ENCODE measurements around the gene PSD4. TPM values are rescaled to one million over a fixed set of nuclear protein-coding genes. Genes with fewer than 3 reads are reported as not detected.

The PSD4 gene
- total RNA-seq, 4 donors from 2014 or later = 48.2 to 193 (median 87.4) TPM

DNA sequence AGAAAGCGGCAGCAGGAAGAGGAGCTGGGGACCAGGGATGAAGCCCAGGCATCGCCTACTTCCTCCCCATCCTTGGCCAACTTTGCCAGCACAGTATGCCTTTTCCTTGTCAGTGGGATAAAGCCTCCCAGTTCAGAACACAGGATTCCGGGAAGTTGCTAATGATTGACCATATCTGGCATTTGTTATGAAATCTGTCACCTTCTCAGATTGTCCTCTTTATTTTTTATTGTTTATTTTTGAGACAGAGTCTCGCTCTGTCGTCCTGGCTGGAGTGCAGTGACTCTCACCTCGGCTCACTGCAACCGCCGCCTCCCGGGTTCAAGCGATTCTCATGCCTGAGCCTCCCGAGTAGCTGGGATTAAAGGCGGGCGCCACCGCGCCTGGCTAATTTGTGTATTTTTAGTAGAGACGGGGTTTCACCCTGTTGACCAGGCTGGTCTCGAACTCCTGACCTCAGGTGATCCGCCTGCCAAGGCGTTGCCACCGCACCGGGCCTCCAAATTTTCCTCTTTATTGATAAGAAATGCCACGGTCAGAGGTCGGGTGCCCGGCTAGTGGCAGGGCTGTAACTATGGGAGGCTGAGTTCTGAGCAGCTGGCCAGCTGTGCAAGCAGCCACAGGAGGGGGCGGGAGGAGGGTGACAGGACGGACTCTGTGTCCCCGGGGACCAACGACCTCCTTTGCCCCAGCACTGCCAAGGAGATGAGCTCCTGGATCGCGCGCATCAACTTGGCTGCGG is 24.4 kb downstream of the PSD4 start:
- no peak for DNase-seq
- Histone ChIP-seq H3K4me1 (peaks cover 0 to 13% (median 9%) of the 10 kb centered on the region in 4 donors), H3K9me3 (no peaks in the 10 kb centered on the region), H3K4me3 (peak overlapping the region in 3 of 4 donors; percentile 50 to 83 (median 54)), H3K27me3 (no peaks in the 10 kb centered on the region), H3K27ac (peak overlapping the region; percentile 81 to 94 (median 89)), H3K36me3 (peaks cover 0 to 1% (median 0%) of the 10 kb centered on the region in 4 donors)
- WGBS, 2 donors (ENCODE audit: low coverage in 1 of 2) = 70 to 88% methylated on average over 3 to 22 of the region's 32 CpGs
- intact Hi-C loops (cut with DNase I; ENCODE audit: low total_unique reads) (no loop called here), in situ Hi-C loops (cut with MboI; ENCODE audit: low pct_ligation_motif_present in 1 of 4, low pct_unique_long_range_greater_than_20kb in 1 of 4, low sequenced_read_pairs in 3 of 4) (loop anchor here in 3 of 4 donors (10.0 kb wide), 2 partner anchors 53 to 63 kb away; no protein-coding TSS in a partner anchor)
- TF ChIP-seq EP300 (IDR thresholded peaks at IDR 0.05; ENCODE audit: low read depth) (no peak), POLR2A (IDR thresholded peaks at IDR 0.05) (no peak)
- TF ChIP-seq, protein P1, sequence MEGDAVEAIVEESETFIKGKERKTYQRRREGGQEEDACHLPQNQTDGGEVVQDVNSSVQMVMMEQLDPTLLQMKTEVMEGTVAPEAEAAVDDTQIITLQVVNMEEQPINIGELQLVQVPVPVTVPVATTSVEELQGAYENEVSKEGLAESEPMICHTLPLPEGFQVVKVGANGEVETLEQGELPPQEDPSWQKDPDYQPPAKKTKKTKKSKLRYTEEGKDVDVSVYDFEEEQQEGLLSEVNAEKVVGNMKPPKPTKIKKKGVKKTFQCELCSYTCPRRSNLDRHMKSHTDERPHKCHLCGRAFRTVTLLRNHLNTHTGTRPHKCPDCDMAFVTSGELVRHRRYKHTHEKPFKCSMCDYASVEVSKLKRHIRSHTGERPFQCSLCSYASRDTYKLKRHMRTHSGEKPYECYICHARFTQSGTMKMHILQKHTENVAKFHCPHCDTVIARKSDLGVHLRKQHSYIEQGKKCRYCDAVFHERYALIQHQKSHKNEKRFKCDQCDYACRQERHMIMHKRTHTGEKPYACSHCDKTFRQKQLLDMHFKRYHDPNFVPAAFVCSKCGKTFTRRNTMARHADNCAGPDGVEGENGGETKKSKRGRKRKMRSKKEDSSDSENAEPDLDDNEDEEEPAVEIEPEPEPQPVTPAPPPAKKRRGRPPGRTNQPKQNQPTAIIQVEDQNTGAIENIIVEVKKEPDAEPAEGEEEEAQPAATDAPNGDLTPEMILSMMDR (IDR thresholded peaks at IDR 0.05) = no peak

- intact Hi-C loops (cut with DNase I; ENCODE audit: low total_unique reads) = no loop called here
- Histone ChIP-seq H3K27me3 (no peaks in the 10 kb centered on the region), H3K4me1 (peaks cover 0 to 15% (median 9%) of the 10 kb centered on the region in 4 donors), H3K36me3 (no peaks in the 10 kb centered on the region), H3K27ac (peak overlapping the region; percentile 81 to 94 (median 89)), H3K9me3 (no peaks in the 10 kb centered on the region), H3K4me3 (peak overlapping the region; percentile 40 to 83 (median 52))
- in situ Hi-C loops (cut with MboI; ENCODE audit: low pct_ligation_motif_present in 1 of 4, low pct_unique_long_range_greater_than_20kb in 1 of 4, low sequenced_read_pairs in 3 of 4) = loop anchor here in 3 of 4 donors (10.0 kb wide), 2 partner anchors 54 to 64 kb away; no protein-coding TSS in a partner anchor
- TF ChIP-seq POLR2AphosphoS5 (IDR thresholded peaks at IDR 0.05) = peak; percentile 7 to 62 (median 62)
- TF ChIP-seq POLR2A (IDR thresholded peaks at IDR 0.05) = peak; percentile 79
- no peak for TF ChIP-seq EP300 (IDR thresholded peaks at IDR 0.05; ENCODE audit: low read depth)
- TF ChIP-seq, protein P1 (IDR thresholded peaks at IDR 0.05) = peak; percentile 73 to 99 (median 91)
- WGBS, 2 donors (ENCODE audit: low coverage in 1 of 2) = 16% methylated on average over 36 of the region's 79 CpGs; no CpG with 5 or more reads in 1 of the 2 donors
- DNase-seq = peak; percentile 88
Measured at GRCh38 chr2:113198790-113199612, 25.2 kb downstream of the PSD4 start.

GRCh38 chr2:113200236-113200635 is 26.5 kb downstream of the PSD4 start:
- intact Hi-C loops (cut with DNase I; ENCODE audit: low total_unique reads) = no loop called here
- in situ Hi-C loops (cut with MboI; ENCODE audit: low pct_ligation_motif_present in 1 of 4, low pct_unique_long_range_greater_than_20kb in 1 of 4, low sequenced_read_pairs in 3 of 4) = no loop called here
- H3K27ac ChIP-seq = no peak overlapping the region
- H3K4me3 ChIP-seq = no peak overlapping the region
- DNase-seq = no peak
- H3K4me1 ChIP-seq = peaks cover 0 to 18% (median 9%) of the 10 kb centered on the region in 4 donors
- 91% methylated on average over 4 of the region's 4 CpGs; no CpG with 5 or more reads in 1 of the 2 donors for WGBS, 2 donors (ENCODE audit: low coverage in 1 of 2)
- H3K9me3 ChIP-seq = no peaks in the 10 kb centered on the region
- H3K27me3 ChIP-seq = no peaks in the 10 kb centered on the region
- TF ChIP-seq POLR2AphosphoS5 (IDR thresholded peaks at IDR 0.05) (no peak), EP300 (IDR thresholded peaks at IDR 0.05; ENCODE audit: low read depth) (no peak), POLR2A (IDR thresholded peaks at IDR 0.05) (no peak)
- TF ChIP-seq, protein P1 (IDR thresholded peaks at IDR 0.05) = no peak
- no peaks in the 10 kb centered on the region for H3K36me3 ChIP-seq
